Brain pericyte (primary cell): ENCODE results near the gene ZNF804A.
"Not testable (repeated sequence)": the region's sequence is repeated elsewhere in the genome, so short reads cannot be mapped to it uniquely, and the experiment has no call there.

ENCODE experiments used
- DNase-seq: peaks from one replicate; pipeline ENCODE4 v3.0.0-alpha.2; 2012; ENCODE audit warnings: low read depth, low spot score

The ZNF804A gene

GRCh38 chr2:184721881-184722280, 123.6 kb downstream of the ZNF804A start:
- no peak for DNase-seq

DNA sequence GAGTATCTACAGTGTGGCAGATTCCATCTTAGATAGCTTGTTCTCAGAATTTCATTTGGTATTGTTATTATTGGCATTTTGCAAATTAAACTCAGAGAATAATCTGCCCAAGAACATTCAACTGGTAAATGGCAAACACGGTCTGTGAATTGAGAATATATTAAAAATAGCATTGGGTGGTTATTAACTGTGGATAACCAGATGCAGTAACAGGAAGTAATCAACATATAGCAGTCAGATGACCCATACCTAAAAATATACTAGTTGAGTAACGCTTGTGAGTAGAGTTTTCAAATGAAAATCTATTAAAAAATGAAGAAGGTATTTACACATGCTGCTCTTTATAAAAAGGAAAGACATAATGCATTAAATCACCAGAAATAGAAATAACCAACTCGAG, 129.5 kb downstream of the ZNF804A start:
- no peak for DNase-seq

DNA sequence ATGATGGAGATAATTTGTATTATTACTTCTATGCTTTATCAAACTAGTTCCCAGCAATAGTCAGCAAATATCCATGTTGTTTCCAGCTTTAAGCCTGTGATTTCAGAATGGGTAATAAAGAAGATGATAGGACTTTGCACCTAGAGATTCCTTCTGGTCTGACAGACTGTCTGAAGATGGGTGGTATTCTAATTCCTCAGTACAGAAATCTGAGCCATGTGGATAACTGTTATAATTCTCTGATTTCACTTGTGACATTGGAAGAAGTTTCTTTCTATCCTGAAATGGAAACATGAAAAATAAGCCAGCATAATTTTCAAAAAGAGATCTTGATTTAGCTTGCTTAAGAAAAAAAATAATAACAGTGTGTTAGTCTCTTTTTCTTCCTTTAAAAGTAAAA, 130.1 kb downstream of the ZNF804A start:
- DNase-seq, result no peak

DNA sequence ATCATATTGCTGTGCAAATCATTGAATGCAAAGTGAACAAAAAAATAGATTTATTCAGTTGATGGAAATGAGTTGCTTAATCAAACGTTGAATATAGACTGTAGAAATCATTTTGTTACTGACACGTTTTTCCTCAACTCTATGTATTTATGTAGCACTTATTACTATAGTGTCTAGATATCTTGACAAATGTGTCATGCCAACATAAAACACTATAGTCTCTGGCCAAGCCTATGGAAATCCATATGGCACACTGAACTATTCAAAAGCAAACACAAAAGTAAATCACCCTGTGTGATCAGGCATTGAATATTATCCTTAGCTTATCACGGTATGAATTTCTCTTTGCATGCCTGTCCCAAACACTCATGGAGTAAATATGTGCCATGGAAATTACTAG, 131.3 kb downstream of the ZNF804A start:
- DNase-seq, result no peak

DNA sequence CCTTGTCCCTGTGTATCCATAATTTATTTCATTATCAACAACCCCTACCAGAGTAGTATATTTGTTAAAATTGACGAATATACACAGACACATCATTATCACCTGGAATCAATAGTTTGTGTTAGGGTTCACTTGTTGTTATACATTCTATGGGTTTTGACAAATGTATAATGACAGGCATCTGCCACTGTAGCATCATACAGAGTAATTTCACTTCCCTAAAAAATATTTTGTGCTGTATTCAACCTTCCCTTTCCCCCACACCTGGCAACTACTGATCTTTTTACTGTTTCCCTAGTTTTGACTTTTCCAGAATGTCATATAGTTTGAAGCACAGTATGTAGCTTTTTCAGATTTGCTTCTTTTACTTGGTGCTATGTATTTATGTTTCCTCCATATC, 132.0 kb downstream of the ZNF804A start:
- DNase-seq, result no peak

DNA sequence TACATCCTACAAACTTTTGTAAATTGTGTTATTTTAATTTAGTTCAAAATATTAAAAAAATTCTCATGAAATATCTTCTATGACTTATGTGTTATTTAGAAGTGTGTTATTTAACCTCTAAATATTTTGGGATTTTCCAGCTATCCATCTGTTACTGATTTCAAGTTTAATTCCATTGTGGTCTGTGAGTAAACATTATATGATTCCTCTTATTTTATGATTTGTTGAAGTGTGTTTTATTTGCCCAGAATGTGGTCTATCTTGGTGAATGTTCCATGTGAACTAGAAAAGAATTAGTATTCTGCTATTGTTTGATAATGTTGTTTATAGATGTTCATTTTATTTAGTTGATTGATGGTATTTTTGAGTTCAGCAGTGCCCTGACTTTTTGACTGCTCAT, 136.0 kb downstream of the ZNF804A start:
- DNase-seq, result no peak

GRCh38 chr2:184735611-184736010, 137.3 kb downstream of the ZNF804A start:
- no peak for DNase-seq

DNA sequence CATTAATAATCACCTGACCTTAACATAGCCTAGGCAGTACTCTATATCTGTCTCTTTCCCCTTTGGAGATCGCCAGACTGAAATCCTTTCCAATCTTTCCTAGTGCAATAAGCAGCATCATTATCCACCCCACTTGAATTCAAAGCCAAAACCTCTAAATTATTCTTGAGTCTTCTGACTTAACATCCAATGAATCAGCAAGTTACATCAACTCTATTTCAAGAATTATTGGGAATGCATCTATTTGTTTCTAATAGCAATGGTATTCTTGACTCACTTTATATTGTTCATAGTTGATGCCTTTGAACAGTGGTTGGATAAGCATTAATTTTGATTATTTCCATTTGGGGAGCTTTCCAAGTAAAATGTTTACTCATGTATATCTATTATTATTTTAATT, 144.8 kb downstream of the ZNF804A start:
- DNase-seq, result no peak

DNA sequence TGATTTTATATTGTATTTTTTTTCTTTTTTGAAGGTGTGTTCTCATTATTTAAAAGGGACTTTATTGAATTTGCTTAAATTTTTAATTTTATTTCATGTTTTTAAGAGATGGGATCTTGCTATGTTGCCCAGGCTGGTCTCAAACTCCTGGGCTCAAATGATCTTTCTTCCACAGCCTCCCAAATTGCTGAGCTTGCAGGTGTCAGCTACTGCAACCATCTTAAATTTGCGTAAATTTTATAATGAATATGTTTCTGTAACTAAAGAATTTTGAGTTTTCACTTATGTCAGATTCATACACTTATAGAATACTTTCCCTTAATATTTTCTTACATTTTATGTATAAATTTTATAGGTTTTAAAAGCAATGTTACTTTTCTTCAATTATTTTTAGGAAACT, 157.8 kb downstream of the ZNF804A start:
- DNase-seq, result no peak

DNA sequence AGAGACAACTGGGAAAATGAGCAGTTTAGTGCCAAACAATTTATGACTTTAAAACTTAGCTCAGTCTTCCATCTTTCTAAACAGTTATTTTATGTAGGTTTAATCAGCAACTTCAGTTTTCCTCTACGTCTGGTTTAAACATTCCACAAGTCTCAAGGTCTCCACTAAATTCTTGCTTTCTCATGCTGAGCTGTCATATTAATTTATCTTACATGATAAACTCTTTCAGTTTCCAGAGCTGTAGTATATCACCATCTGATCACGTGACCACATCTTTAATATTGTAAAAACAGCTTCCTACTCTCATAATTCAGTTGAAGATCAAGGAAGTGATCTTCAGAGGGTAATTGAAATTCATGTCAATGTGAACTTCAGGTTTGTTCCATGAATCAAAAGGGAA, 158.6 kb downstream of the ZNF804A start:
- DNase-seq, result no peak

GRCh38 chr2:184759557-184760255, 161.4 kb downstream of the ZNF804A start:
- not testable (repeated sequence) for DNase-seq

GRCh38 chr2:184760931-184761330, 162.6 kb downstream of the ZNF804A start:
- DNase-seq, result no peak

GRCh38 chr2:184765112-184765895, 167.0 kb downstream of the ZNF804A start:
- no peak for DNase-seq

DNA sequence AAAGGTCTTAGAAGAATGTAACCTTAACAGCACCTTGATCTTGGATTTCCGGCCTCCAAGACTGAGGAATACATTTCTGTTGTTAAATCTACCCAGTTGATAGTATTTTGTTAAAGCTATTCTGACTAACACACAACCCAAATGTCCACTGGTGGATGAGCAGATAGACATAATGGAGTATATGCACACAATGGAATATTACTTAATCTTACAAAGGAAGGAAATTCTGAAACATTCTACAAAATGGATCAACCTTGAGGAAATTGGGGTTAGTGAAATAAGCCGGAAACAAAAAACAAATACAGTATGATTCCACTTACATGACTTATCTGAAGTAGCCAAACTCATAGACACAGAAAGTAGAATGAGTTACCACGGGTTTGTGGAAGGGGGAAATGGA, 168.7 kb downstream of the ZNF804A start:
- DNase-seq, result no peak

DNA sequence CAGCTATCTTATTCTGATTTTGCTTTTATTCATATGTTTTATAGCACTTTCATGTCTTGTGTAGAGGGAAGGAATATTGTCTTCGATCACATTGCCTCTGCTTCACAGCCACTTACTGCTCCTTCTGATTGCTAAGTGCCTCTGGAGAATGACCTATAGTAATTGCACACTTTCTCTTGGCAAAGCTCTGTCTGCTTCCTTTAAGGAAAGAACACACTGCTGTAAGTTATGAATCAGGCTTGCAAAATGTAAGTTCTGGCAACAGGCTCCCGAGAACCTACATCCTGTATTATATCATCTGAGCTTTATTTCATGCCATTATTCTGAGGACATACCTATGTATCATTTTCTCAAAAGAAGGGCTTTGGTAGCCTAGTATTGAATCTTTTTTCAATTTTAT, 170.7 kb downstream of the ZNF804A start:
- DNase-seq, result peak; percentile 4

DNA sequence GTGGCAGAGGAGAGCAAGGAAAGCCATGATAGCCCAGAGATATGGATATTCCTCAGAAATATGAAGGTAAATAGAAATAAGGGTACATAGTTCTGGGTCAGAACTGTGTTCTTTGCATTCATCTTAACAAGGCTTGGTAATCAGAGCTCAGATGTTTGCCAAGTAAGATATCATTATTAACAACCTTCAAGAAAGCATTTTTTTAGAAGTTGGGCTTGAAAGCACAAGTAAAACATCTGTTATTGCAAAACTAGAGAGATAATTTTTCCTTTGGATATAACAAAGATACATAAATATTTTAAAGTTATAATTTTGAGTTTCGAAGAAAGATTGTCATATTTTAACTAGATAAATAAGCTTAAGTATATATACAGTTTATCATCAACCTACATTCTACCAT, 171.4 kb downstream of the ZNF804A start:
- DNase-seq, result no peak

- no peak for DNase-seq
Measured at GRCh38 chr2:184779777-184780176, 181.4 kb downstream of the ZNF804A start.

DNA sequence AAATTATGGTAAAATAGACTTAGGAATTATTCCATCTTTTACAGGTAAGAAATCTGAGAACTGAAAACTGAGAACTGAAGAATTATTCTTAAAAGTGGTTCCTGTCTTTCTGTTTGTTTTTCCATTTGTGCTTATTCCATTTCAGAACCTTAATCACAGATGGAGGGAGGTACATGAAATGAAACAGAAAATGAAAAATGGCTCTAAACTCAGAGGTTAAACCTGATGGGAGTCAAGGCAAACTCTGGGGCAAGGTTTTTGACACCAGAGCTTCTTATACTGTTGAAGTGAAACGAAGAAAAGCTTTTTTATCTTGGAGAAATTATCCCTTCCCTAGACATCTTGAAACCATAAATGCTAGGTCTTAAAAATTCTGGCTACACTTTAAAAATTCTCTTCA, 182.1 kb downstream of the ZNF804A start:
- no peak for DNase-seq

DNA sequence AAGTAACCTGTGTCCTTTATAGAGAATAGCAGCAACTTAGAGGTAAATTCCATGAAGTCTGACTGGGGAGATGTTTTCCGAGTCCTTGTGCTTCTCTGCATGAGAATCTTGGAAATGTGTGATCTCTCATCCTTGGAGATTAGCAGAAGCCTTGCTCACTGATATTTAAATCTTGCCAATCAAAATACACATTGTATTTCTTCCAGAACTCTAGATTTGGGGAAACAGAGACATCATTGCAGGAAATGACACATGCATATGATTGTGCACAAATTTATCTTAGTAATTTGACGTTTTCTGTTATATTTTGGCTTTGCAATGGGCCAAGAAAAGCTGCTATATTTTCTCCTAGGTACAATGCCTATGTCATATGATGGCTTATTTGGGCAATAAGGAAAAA, 182.6 kb downstream of the ZNF804A start:
- DNase-seq, result no peak

DNA sequence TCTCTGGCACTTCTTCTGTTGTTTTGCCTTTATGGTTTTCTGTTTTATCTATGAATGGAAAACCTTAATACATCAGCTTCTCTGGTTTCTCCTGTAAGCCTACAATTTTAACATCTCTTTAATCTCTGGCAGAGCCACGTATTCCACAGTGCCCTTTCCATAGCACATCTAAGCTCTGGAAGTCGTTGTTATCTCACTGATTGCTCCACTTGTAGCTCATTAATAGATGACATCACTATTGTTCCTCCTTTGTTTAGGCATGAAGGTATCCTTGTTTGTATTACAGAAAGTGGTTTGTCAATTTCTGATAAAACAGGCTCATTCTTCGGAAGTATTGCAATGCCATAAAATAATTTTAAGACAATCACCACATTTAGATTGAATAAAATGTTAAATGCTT, 185.2 kb downstream of the ZNF804A start:
- no peak for DNase-seq

DNA sequence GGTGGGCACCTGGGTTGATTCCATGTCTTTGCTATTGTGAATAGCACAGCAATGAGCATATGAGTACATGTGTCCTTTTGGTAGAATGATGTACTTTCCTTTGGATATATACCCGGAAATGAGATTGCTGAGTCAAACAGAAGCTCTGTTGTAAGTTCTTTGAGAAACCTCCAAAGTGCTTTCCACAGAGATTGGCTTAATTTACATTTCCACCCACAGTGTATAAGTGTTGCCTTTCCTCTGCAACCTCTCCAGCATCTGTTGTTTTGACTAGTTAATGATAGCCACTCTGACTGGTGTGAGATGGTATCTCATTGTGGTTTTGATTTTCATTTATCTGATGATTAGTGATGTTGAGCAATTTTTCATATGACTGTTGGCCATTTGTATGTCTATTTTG, 194.8 kb downstream of the ZNF804A start:
- DNase-seq, result no peak

DNA sequence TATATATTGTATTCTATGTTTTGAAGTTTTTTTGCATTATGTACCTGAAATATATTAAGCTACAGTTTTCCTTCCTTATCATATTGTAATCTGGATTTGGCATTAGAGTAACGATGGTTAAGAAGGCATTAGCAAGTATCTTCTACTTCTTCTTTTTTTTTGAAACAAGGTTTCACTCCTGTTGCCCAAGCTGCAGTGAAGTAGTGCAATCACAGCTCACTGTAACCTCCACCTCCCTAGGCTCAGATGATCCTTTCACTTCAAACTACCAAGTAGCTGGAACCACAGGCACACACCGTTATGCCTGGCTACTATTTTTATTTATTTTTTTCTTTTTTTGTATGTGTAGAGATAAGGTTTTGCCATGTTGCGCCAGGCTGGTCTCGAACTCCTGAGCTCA, 201.1 kb downstream of the ZNF804A start:
- no peak for DNase-seq

GRCh38 chr2:184814421-184814820, 216.1 kb downstream of the ZNF804A start:
- DNase-seq, result no peak
